SK-N-SH (cell line): ENCODE results near the gene HS3ST5. TPM values are rescaled to one million over a fixed set of nuclear protein-coding genes. Genes with fewer than 3 reads are reported as not detected.
A peak's percentile ranks its signal among the peaks of the same experiment; 100 is the strongest.

Experiments used
- CTCF ChIA-PET: fragments of 300-600, 350-600 bp; formaldehyde crosslinking; extraction: SDS; loops from one replicate; lab custom pipeline; 2021; lab: Yijun Ruan, JAX
- POLR2A ChIA-PET: fragments of 350-600 bp; sonication (Branson Sonifier 250); formaldehyde crosslinking; extraction: SDS; loops from one replicate; lab custom pipeline; 2020; ENCODE audit warnings: antibody characterized with exemption, inconsistent platforms; lab: Yijun Ruan, JAX
- DNase-seq: peaks from one replicate; pipeline ENCODE4 v3.0.0; 2012
- H2AFZ ChIP-seq: fragments of 200-600 bp; sonication (generic); 2 replicates; pipeline ENCODE4 v1.8.1; 2016; ENCODE audit warnings: antibody characterized with exemption, mild to moderate bottlenecking, low read depth
- H3F3A ChIP-seq: fragments of 200-600 bp; sonication (generic); replicated peaks from 2 replicates; pipeline ENCODE3; 2016; ENCODE audit warnings: antibody characterized with exemption, mild to moderate bottlenecking; ENCODE audit not compliant: insufficient read depth
- H3K27ac ChIP-seq, 2 experiments: fragments of 200-500 bp in 1 of 2; fragments of 200-600 bp in 1 of 2; sonication (Bioruptor generic) in 1 of 2; sonication (generic), shearing (Covaris generic) in 1 of 2; 2 replicates each; pipeline versions ENCODE4 v1.5.1 to v1.6.1; 2014 to 2016; ENCODE audit warnings: low read depth in 2 of 2, inconsistent platforms in 1 of 2, low read length in 1 of 2, mild to moderate bottlenecking in 1 of 2, mixed read lengths in 1 of 2
- H3K27me3 ChIP-seq: fragments of 200-600 bp; sonication (generic), shearing (Covaris generic); 2 replicates; pipeline ENCODE4 v1.6.1; 2016; ENCODE audit warnings: mixed run types; ENCODE audit not compliant: insufficient read depth
- H3K36me3 ChIP-seq, 2 experiments: fragments of 200-500 bp in 1 of 2; fragments of 200-600 bp in 1 of 2; sonication (Bioruptor generic) in 1 of 2; sonication (generic) in 1 of 2; replicated peaks in 1 of 2; 2 replicates each; pipeline versions ENCODE3 to v1.5.1; 2014 to 2016; ENCODE audit warnings: low read length in 1 of 2, mild to moderate bottlenecking in 1 of 2; ENCODE audit not compliant: insufficient read depth in 2 of 2, control insufficient read depth in 1 of 2
- H3K4me1 ChIP-seq, 2 experiments: fragments of 200-500 bp in 1 of 2; fragments of 200-600 bp in 1 of 2; sonication (Bioruptor generic) in 1 of 2; sonication (generic), shearing (Covaris generic) in 1 of 2; 2 replicates each; pipeline versions ENCODE4 v1.5.1 to v1.6.1; 2014 to 2016; ENCODE audit warnings: low read depth in 1 of 2, low read length in 1 of 2, mixed run types in 1 of 2; ENCODE audit not compliant: insufficient read depth in 2 of 2, control insufficient read depth in 1 of 2
- H3K4me2 ChIP-seq: fragments of 200-600 bp; sonication (generic), shearing (Covaris generic); 2 replicates; pipeline ENCODE4 v1.6.1; 2017; ENCODE audit warnings: mixed run types
- H3K4me3 ChIP-seq, 2 experiments: fragments of 200-500 bp in 1 of 2; fragments of 200-600 bp in 1 of 2; sonication (Bioruptor generic) in 1 of 2; sonication (generic), shearing (Covaris generic) in 1 of 2; 2 replicates each; pipeline versions ENCODE4 v1.5.1 to v1.8.1; 2014 to 2016; ENCODE audit warnings: low read depth in 2 of 2, inconsistent platforms in 1 of 2, low read length in 1 of 2, mild to moderate bottlenecking in 1 of 2, mixed read lengths in 1 of 2, moderate library complexity in 1 of 2
- H3K79me2 ChIP-seq: fragments of 200-600 bp; sonication (generic); 2 replicates; pipeline ENCODE4 v1.8.1; 2017; ENCODE audit warnings: mild to moderate bottlenecking; ENCODE audit not compliant: insufficient read depth
- H3K9ac ChIP-seq: fragments of 200-600 bp; sonication (generic); 2 replicates; pipeline ENCODE4 v1.6.1; 2017; ENCODE audit warnings: mixed run types
- H3K9me2 ChIP-seq: fragments of 200-600 bp; sonication (generic); 2 replicates; pipeline ENCODE4 v1.6.1; 2017; ENCODE audit warnings: mixed run types
- H3K9me3 ChIP-seq: fragments of 200-600 bp; sonication (generic); 2 replicates; pipeline ENCODE4 v1.6.1; 2017; ENCODE audit warnings: mixed run types, mild to moderate bottlenecking, moderate library complexity
- H4K20me1 ChIP-seq: fragments of 200-600 bp; sonication (generic); 2 replicates; pipeline ENCODE4 v1.6.1; 2017; ENCODE audit warnings: mild to moderate bottlenecking, mixed run types; ENCODE audit not compliant: insufficient read depth
- ELF1 ChIP-seq: IDR thresholded peaks from 2 replicates; pipeline ENCODE4 v1.4.0; 2012
- EZH2phosphoT487 ChIP-seq: fragments of 200-600 bp; sonication (generic); IDR thresholded peaks from 2 replicates; pipeline ENCODE4 v1.6.1; 2017; ENCODE audit warnings: low read depth, mixed run types, mild to moderate bottlenecking, antibody characterized with exemption, moderate library complexity, borderline replicate concordance
- FOXJ3 ChIP-seq: sonication (generic); formaldehyde crosslinking; IDR thresholded peaks from 2 replicates; pipeline ENCODE4 v1.5.1; 2020; ENCODE audit warnings: mild to moderate bottlenecking, missing genetic modification reagents
- IRF3 ChIP-seq: fragments of 150-350 bp; IDR thresholded peaks from 2 replicates; pipeline ENCODE4 v1.6.1; 2016; ENCODE audit warnings: mild to moderate bottlenecking, low read depth, low read length
- JUND ChIP-seq: IDR thresholded peaks from 2 replicates; pipeline ENCODE4 v1.4.0; 2012
- MAX ChIP-seq: IDR thresholded peaks from 2 replicates; pipeline ENCODE4 v1.4.0; 2012; ENCODE audit warnings: low read depth
- MXI1 ChIP-seq: IDR thresholded peaks from 2 replicates; pipeline ENCODE4 v1.6.1; 2012; ENCODE audit warnings: mild to moderate bottlenecking, low read depth, low read length, improper control_type of control experiment
- POLR2AphosphoS5 ChIP-seq: IDR thresholded peaks from 2 replicates; pipeline ENCODE4 v1.6.1; 2012; ENCODE audit warnings: low read depth, low read length
- RAD21 ChIP-seq: IDR thresholded peaks from 2 replicates; pipeline ENCODE4 v1.6.1; 2012; ENCODE audit warnings: mild to moderate bottlenecking, low read length
- RCOR1 ChIP-seq: fragments of 150-350 bp; IDR thresholded peaks from 2 replicates; pipeline ENCODE4 v1.6.1; 2017; ENCODE audit warnings: antibody characterized with exemption, low read length
- RFX5 ChIP-seq: IDR thresholded peaks from 2 replicates; pipeline ENCODE4 v1.6.1; 2012; ENCODE audit warnings: mild to moderate bottlenecking, improper control_type of control experiment, low read length
- RXRA ChIP-seq: IDR thresholded peaks from 2 replicates; pipeline ENCODE4 v1.4.0; 2012; ENCODE audit warnings: low read depth, mild to moderate bottlenecking, borderline replicate concordance
- SMC3 ChIP-seq: IDR thresholded peaks from 2 replicates; pipeline ENCODE4 v1.6.1; 2012; ENCODE audit warnings: low read depth, low read length, improper control_type of control experiment
- TEAD4 ChIP-seq: IDR thresholded peaks from 2 replicates; pipeline ENCODE4 v1.4.0; 2012; ENCODE audit warnings: mild to moderate bottlenecking, borderline replicate concordance; ENCODE audit not compliant: insufficient read depth
- USF1 ChIP-seq: IDR thresholded peaks from 2 replicates; pipeline ENCODE4 v1.4.0; 2012; ENCODE audit warnings: low read depth, borderline replicate concordance
- USF2 ChIP-seq: fragments of 150-350 bp; IDR thresholded peaks from 2 replicates; pipeline ENCODE4 v1.6.1; 2017; ENCODE audit warnings: antibody characterized with exemption, low read length, low read depth, borderline replicate concordance
- ZBTB33 ChIP-seq: IDR thresholded peaks from 2 replicates; pipeline ENCODE4 v1.4.0; 2012; ENCODE audit warnings: low read depth, borderline replicate concordance
- WGBS: methylation state at CpG from one replicate; pipeline ENCODE4 v1.1.6; 2017; ENCODE audit warnings: low lambda C conversion rate; 5-methylcytosine and 5-hydroxymethylcytosine counted together
- polyA plus RNA-seq, 3 experiments: library from polyadenylated mRNA; depleted of rRNA; stranded (reverse); fragments of >200 nt; gene quantifications; 2 replicates each; pipeline ENCODE4 v1.2.3, GENCODE V29; 2012

Gene HS3ST5
- polyA plus RNA-seq, 1 of the 3 experiments (the other 2 are of a cell fraction) = 0.02 TPM

- WGBS = 26% methylated on average over 2 of the region's 2 CpGs
- no peak for DNase-seq
- no peak overlapping the region for H2AFZ ChIP-seq
- H3K9ac ChIP-seq = no peak overlapping the region
- no peak overlapping the region for H3K27ac ChIP-seq
- H3K27me3 ChIP-seq = no peaks in the 10 kb centered on the region
- no peaks in the 10 kb centered on the region; a peak in 1 of 4 replicates for H3K4me1 ChIP-seq
- no peaks in the 10 kb centered on the region for H3K36me3 ChIP-seq
- no peaks in the 10 kb centered on the region for H3K9me2 ChIP-seq
- no peak overlapping the region for H3K4me2 ChIP-seq
- H3K79me2 ChIP-seq = no peaks in the 10 kb centered on the region
- H3K9me3 ChIP-seq = no peaks in the 10 kb centered on the region
- CTCF ChIA-PET = no interaction called here
- no peak overlapping the region for H3K4me3 ChIP-seq
- TF ChIP-seq MAX (no peak), TEAD4 (no peak), RXRA (no peak), USF1 (no peak), RFX5 (no peak), RCOR1 (no peak), EZH2phosphoT487 (no peak), MXI1 (no peak)
- TF ChIP-seq, all 33 proteins: peak for 0
- POLR2A ChIA-PET = no interaction called here
- Histone ChIP-seq H3F3A (no peaks in the 10 kb centered on the region), H4K20me1 (no peaks in the 10 kb centered on the region)
Measured at GRCh38 chr6:114176726-114177125, 166.1 kb downstream of the HS3ST5 start.

- WGBS = 23% methylated on average over 1 of the region's 1 CpG
- POLR2A ChIA-PET = no interaction called here
Measured at GRCh38 chr6:114172576-114173260, 170.1 kb downstream of the HS3ST5 start.

More at GRCh38 chr6:114172576-114173260, 170.1 kb downstream of the HS3ST5 start:
- Histone ChIP-seq H3K27ac (no peak overlapping the region), H3K9me2 (no peaks in the 10 kb centered on the region), H4K20me1 (no peaks in the 10 kb centered on the region), H3K9ac (no peak overlapping the region), H3F3A (no peaks in the 10 kb centered on the region), H3K36me3 (no peaks in the 10 kb centered on the region), H3K79me2 (no peaks in the 10 kb centered on the region), H2AFZ (0 out of 2 replicates have a peak overlapping the region, but pooled peaks have one; percentile 8), H3K4me2 (no peak overlapping the region), H3K4me3 (no peak overlapping the region), H3K4me1 (no peaks in the 10 kb centered on the region; a peak in 1 of 4 replicates), H3K27me3 (no peaks in the 10 kb centered on the region), H3K9me3 (no peaks in the 10 kb centered on the region)
- DNase-seq = no peak
- TF ChIP-seq FOXJ3 (CRISPR knock-in tag) (no peak), EZH2phosphoT487 (no peak), ELF1 (no peak), IRF3 (no peak), USF2 (no peak), POLR2AphosphoS5 (no peak), RAD21 (no peak), SMC3 (no peak), JUND (no peak), USF1 (no peak), ZBTB33 (no peak)
- CTCF ChIA-PET = interaction anchor here (1.6 kb wide), 1 partner anchor 9 kb away, joined by 4 read pairs; no protein-coding TSS in a partner anchor
